ENCODE data around the gene DNAAF5.
"Not testable (repeated sequence)": the region's sequence is repeated elsewhere in the genome, so short reads cannot be mapped to it uniquely, and the experiment has no call there.

Gene DNAAF5

DNA sequence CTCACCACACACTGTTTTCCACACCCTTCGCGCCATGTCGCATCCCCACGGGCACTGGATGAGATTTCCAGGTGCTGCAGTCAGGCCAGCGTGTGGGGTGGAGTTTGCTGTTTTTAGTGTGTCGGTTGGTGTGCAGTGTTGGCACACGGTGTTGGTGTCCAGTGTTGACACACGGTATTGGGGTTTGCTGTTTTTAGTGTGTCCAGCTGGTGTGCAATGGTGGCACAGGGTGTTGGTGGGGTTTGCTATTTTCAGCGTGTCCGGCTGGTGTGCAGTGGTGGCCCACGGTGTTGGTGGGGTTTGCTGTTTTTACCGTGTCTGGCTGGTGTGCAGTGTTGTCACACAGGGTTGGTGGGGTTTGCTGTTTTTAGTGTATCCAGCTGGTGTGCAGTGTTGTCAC, 20.7 kb downstream of the DNAAF5 start:
- no peak for DNase-seq (ENCODE audit: low spot score)

DNA sequence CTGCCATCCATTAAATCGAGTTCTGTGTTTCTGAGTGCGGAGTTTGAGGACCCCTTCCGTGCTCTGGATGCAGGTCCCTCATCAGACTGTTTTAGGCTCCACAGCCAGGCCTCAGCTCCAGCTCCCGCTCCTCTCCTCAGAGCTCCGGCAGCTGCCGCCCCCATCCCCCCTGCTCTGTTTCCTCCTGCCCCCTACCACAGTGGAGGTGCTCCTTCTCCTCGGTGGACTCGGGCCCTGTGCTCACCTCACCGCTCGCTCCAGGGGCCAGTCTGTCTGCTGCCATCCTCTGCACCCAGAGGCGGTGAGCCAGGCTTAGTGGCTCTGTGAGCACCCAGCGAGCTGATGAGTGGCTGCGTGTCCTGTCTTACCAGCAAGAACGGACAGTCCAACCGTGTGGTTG, 21.9 kb downstream of the DNAAF5 start:
- no peak for DNase-seq (ENCODE audit: low spot score)

DNA sequence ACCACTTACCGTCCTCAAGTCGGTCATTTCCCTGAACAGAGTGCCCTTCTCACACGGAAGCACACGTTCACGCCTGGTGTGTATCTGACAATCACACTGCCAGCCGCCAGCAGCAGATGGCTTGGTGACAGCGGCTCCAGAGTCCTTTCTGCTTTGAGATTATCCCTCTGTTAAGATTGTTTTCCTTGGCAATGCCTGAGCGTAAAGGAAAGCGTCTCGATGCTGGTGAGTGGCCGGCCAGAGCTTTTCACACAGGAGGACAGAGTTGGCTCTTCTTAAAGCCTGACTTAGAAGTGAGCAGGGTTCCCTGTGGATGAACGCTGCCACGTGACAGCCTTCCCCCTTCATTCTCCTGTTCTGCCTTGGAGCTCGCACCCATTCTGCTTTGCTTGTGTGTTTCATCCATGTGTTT, 22.6 kb downstream of the DNAAF5 start:
- DNase-seq (ENCODE audit: low spot score) = no peak

- no peak for DNase-seq (ENCODE audit: low spot score)
Measured at GRCh38 chr7:750111-750905, 23.8 kb downstream of the DNAAF5 start.

GRCh38 chr7:751826-752225, 25.3 kb downstream of the DNAAF5 start:
- DNase-seq (ENCODE audit: low spot score) = no peak

- DNase-seq (ENCODE audit: low spot score) = not testable (repeated sequence)
Measured at GRCh38 chr7:752256-752655, 25.8 kb downstream of the DNAAF5 start.

- DNase-seq (ENCODE audit: low spot score) = no peak
Measured at GRCh38 chr7:753190-753589, 26.7 kb downstream of the DNAAF5 start.

DNA sequence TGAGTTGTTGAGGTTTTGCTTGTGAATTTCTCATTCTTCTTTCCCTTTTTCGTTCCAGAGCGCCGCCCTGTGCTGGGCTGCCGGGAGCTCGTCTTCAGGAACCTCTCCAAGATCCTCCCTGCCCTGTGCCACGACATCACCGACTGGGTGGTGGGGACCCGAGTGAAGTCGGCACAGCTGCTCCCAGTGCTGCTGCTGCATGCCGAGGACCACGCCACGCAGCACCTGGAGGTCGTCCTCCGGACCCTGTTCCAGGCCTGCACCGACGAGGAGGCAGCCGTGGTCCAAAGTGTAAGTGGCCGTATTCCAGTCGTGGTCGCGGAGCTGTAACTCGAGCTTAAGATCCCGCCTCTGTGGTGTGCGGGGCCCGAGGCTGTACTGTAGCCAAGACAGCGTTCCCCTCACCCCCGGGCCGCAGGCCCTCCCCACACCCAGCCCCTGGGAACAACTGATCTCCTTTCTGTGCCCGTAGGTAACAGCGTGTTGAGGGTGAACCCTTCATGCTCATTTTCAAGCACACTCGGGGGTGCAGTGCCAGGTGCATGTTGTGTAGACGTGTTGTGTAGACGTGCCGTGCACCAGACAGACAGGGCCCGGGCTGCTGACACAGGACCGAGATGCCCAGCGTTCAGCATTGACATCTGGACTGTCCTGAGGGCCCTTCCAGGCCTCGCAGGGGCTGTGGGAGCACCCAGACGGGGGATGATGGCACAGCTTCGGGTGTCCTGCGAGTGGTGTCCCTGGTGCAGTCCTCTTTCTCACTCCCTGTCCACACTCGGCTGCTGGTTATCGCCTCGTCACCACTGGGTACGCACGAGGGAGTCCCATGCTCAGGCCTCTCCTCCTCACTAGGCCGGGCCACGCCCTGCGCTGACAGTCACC, 28.3 kb downstream of the DNAAF5 start:
- DNase-seq (ENCODE audit: low spot score) = no peak

GRCh38 chr7:755413-755805, 28.9 kb downstream of the DNAAF5 start:
- DNase-seq (ENCODE audit: low spot score) = no peak

DNA sequence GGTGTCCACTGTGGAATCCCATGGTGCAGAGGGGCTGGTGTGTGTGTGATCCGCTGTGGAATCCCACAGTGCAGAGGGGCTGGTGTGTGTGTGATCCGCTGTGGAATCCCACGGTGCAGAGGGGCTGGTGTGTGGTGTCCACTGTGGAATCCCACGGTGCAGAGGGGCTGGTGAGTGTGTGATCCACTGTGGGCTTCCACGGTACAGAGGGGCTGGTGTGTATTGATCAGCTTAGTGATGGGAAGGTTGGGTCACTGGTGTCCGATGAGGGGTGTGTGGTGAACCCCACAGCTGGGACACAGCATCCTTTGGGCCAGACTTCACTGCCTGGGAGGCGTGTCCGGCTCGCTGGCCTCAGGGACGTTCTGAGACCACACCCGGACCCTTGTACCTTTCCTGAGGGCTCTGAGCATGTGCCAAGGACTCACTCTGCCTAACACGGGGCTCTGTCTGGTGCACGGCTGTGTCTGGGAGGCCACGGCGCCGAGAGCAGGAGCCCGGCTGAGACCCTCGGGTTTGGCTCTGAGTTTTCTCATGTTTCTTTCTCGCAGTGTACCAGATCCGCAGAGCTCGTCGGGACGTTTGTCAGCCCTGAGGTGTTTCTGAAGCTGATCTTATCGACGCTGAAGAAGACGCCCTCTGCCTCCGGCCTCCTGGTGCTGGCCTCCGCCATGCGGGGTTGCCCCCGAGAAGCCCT, 29.9 kb downstream of the DNAAF5 start:
- no peak for DNase-seq (ENCODE audit: low spot score)

DNA sequence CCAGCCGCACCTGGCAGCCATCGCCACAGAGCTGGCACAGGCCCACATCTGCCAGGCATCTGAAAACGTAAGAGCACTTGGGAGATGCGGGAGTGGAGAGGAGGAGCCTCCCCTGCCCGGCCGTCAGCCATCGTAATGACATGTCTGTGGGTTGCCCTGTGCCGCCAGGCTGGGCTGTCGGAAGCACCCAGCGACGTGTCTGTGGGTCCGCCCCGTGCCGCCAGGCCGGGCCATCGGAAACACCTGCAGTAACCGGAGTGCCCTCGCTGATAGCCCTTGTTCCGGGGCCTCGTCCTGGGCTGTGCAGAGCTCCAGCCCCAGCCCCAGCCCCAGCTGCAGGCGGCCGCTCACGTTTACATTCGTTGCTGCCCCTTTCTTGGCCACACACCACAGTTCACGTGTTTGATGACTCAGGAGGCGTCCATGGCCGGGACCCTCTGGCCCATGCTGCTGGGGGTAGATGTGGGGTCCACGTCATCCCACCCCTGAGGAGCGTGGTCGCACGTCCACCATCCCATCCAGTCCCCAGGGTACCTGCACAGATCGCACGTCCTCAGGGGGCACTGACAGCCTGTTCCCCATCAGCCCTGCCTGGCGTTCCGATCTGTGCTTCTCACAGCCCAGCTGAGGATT, 30.5 kb downstream of the DNAAF5 start:
- no peak for DNase-seq (ENCODE audit: low spot score)

DNA sequence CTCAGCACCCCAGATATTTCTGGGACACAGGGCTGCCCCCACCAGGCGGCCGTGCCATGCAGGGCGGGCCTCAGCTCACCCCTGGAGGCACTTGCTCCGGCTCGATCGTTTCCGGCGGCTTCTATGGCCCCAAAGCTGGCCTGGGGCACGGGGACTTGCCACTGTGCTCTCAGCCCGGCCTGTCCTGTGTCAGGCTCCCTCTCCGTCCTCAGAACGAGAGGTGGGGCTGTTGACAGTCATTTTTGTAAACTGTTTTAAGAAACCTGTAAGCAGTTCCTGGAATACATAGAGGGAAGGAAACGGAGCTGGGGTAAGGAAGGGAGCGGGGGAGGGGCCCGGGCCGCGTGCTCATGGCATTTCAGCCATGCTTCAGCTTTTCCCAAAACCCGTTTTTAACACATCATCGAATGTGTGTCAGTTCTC, 31.3 kb downstream of the DNAAF5 start:
- DNase-seq (ENCODE audit: low spot score) = no peak

- no peak for DNase-seq (ENCODE audit: low spot score)
Measured at GRCh38 chr7:759569-759968, 33.1 kb downstream of the DNAAF5 start.

GRCh38 chr7:760006-760405, 33.5 kb downstream of the DNAAF5 start:
- DNase-seq (ENCODE audit: low spot score) = no peak

DNA sequence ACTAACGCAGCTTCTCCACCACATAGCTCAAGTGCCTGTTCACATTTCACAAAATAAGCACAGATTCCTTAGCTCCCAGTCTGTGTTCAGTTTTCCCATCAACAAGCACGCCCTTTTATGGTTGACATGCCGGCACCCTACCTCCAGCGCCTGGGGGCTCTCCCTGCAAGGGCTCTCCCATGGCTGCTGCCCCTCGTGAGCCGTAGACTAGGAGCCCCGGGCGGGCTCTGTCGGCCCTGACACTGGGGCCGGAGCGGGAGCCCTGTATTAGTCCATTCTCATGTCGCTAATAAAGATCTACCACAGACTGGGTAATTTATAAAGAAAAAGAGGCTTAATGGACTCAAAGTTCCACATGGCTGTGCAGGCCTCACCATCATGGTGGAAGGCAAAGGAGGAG, 34.6 kb downstream of the DNAAF5 start:
- DNase-seq (ENCODE audit: low spot score) = no peak

GRCh38 chr7:761631-762030, 35.1 kb downstream of the DNAAF5 start:
- no peak for DNase-seq (ENCODE audit: low spot score)

- no peak for DNase-seq (ENCODE audit: low spot score)
Measured at GRCh38 chr7:762885-763284, 36.4 kb downstream of the DNAAF5 start.

GRCh38 chr7:763762-764161, 37.3 kb downstream of the DNAAF5 start:
- no peak for DNase-seq (ENCODE audit: low spot score)

GRCh38 chr7:765383-765782, 38.9 kb downstream of the DNAAF5 start:
- DNase-seq (ENCODE audit: low spot score) = no peak

DNA sequence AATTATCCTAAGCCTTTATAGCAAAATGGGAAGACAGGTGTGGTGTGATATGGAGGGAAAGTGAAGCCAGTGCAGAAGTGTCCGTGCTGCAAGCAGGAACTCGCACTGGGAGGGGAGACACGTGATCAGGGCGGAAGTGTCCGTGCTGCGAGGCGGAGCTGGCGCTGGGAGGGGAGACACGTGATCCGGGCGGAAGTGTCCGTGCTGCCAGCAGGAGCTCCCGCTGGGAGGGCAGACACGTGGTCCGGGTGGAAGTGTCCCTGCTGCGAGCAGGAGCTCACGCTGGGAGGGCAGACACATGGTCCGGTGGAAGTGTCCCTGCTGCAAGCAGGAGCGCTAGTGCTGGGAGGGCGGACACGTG, 41.1 kb downstream of the DNAAF5 start:
- no peak for DNase-seq (ENCODE audit: low spot score)

GRCh38 chr7:767941-768731, 41.6 kb downstream of the DNAAF5 start:
- no peak for DNase-seq (ENCODE audit: low spot score)
